ENCODE data around the gene AFMID. TPM values are rescaled to one million over a fixed set of nuclear protein-coding genes. Genes with fewer than 3 reads are reported as not detected.
A peak's percentile ranks its signal among the peaks of the same experiment; 100 is the strongest.
"Not testable (repeated sequence)": the region's sequence is repeated elsewhere in the genome, so short reads cannot be mapped to it uniquely, and the experiment has no call there.

AFMID gene
- polyA plus RNA-seq, 4 donors: 24.0 to 61.7 (median 38.7) TPM

DNA sequence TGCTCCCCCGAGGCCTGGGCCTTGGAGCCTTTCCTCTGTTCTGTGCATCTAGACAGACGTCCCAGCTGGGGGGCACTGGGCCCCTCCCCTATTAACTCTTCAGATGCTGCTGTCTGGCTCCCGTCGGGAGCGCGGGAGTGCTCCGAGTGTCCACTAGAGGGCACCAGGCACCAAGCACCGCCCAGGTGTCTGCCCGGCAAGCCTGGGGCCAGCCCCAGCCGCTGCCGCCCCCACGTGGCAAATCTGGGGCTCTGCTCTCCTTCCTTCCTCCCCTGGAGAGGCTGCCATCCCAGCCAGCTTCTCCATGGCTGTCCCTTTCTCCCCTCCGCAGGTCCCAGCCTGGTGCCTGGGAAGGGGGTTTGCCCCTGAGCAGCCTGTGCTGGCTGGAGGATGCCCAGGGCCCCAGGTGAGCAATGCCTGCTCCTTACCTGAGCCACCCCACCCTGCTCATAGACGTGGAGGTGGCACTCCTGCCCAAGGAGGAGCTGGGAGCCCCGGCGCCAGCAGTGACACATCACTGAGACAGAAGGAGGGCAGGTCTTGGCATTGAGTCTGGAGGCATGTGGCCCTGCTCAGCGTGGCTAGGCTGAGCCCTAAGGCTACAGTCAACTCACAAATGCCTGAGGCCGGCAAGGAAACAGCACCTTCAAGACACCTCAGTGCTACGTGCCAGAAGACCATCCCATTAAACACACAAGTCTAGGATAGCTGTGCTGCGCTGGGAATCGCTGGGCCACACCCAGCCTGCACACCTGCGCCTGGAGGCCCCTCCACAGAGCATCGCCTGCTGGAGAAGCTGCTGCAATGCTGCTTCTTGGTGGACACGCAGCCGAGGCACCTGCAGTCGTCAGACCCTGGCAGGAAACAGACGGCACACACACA, 64.0 kb downstream of the AFMID start:
- DNase-seq: peak; percentile 82 to 91
- 2 to 15% (median 8%) methylated on average over 20 to 27 of the region's 27 CpGs for WGBS, 3 donors
- H3K27me3 ChIP-seq (ENCODE audit: control insufficient read depth in 3 of 3, insufficient read depth in 3 of 3, low read length in 3 of 3): no peaks in the 10 kb centered on the region
- no peaks in the 10 kb centered on the region for H3K9me3 ChIP-seq (ENCODE audit: control insufficient read depth in 2 of 2, insufficient read depth in 1 of 2, low read depth in 1 of 2, low read length in 1 of 2)
- no peak overlapping the region for H3K4me3 ChIP-seq (ENCODE audit: low read depth in 1 of 3, low read length in 3 of 3)
- no peaks in the 10 kb centered on the region for H3K36me3 ChIP-seq (ENCODE audit: control insufficient read depth in 3 of 3, insufficient read depth in 2 of 3, low read depth in 1 of 3, low read length in 3 of 3)
- H3K27ac ChIP-seq (ENCODE audit: low read depth in 1 of 3, low read length in 2 of 3): peak overlapping the region in 2 of 3 donors; percentile 42 to 73
- no peak for FAIRE-seq
- peaks cover 4 to 11% (median 4%) of the 10 kb centered on the region in 3 donors for H3K4me1 ChIP-seq (ENCODE audit: control insufficient read depth in 3 of 3, insufficient read depth in 2 of 3, low read depth in 1 of 3, low read length in 2 of 3)

DNA sequence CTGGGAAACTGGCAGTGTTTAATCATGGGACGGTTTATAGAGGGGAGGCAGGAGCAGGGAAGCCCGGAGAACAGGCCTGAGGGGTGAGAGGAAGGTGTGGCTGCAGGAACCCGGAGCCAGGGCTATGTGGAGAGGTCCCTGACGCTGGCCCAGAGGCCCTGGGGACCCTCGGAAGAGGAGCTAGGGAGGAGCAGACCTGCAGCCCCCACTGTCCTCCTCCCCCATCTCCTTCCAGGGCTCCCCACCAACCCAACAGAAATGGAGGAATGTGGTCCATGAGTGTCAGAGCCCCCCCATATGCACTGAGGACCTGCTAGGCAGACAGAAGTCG, 64.6 kb downstream of the AFMID start:
- Histone ChIP-seq H3K4me1 (ENCODE audit: control insufficient read depth in 3 of 3, insufficient read depth in 2 of 3, low read depth in 1 of 3, low read length in 2 of 3) (peaks cover 4 to 11% (median 4%) of the 10 kb centered on the region in 3 donors), H3K27me3 (ENCODE audit: control insufficient read depth in 3 of 3, insufficient read depth in 3 of 3, low read length in 3 of 3) (no peaks in the 10 kb centered on the region), H3K27ac (ENCODE audit: low read depth in 1 of 3, low read length in 2 of 3) (peak overlapping the region in 1 of 3 donors; percentile 73), H3K4me3 (ENCODE audit: low read depth in 1 of 3, low read length in 3 of 3) (no peak overlapping the region), H3K9me3 (ENCODE audit: control insufficient read depth in 2 of 2, insufficient read depth in 1 of 2, low read depth in 1 of 2, low read length in 1 of 2) (no peaks in the 10 kb centered on the region), H3K36me3 (ENCODE audit: control insufficient read depth in 3 of 3, insufficient read depth in 2 of 3, low read depth in 1 of 3, low read length in 3 of 3) (no peaks in the 10 kb centered on the region)
- FAIRE-seq (no peak), DNase-seq (no peak)
- 29 to 43% (median 34%) methylated on average over 6 of the region's 6 CpGs for WGBS, 3 donors

DNA sequence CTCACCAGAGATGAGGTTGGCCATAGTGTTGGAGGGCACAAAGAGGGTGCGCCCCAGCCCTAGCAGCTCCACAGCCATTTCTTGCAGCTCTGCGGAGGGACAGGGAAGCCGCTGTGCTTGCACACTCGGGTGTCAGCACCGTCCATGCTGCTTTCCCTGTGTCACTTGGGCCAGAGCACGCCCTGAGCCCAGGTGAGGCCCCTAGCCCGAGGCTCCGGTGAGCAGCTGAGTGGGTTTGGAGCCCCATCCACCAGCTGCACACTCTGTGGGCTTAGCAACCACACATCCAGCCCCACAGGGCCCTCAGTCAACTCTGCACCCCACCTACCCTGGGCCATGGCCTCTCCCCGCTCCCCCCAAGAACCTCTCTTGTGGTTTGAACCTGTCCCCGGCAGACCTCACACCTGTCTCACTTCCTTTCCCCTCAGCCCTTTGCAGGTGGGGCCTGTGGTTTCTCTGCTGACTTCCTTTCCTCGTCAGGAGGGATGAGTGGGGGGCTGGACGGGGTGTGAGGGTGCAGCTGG, 65.0 kb downstream of the AFMID start:
- 53 to 70% (median 54%) methylated on average over 12 of the region's 12 CpGs for WGBS, 3 donors
- Histone ChIP-seq H3K4me1 (ENCODE audit: control insufficient read depth in 3 of 3, insufficient read depth in 2 of 3, low read depth in 1 of 3, low read length in 2 of 3) (peaks cover 4 to 12% (median 4%) of the 10 kb centered on the region in 3 donors), H3K27me3 (ENCODE audit: control insufficient read depth in 3 of 3, insufficient read depth in 3 of 3, low read length in 3 of 3) (no peaks in the 10 kb centered on the region), H3K9me3 (ENCODE audit: control insufficient read depth in 2 of 2, insufficient read depth in 1 of 2, low read depth in 1 of 2, low read length in 1 of 2) (no peaks in the 10 kb centered on the region), H3K36me3 (ENCODE audit: control insufficient read depth in 3 of 3, insufficient read depth in 2 of 3, low read depth in 1 of 3, low read length in 3 of 3) (no peaks in the 10 kb centered on the region), H3K27ac (ENCODE audit: low read depth in 1 of 3, low read length in 2 of 3) (peak overlapping the region in 1 of 3 donors; percentile 7), H3K4me3 (ENCODE audit: low read depth in 1 of 3, low read length in 3 of 3) (no peak overlapping the region)
- DNase-seq (peak in 1 of 2 donors; percentile 66), FAIRE-seq (no peak)

GRCh38 chr17:78252701-78253635, 65.8 kb downstream of the AFMID start:
- Histone ChIP-seq H3K9me3 (ENCODE audit: control insufficient read depth in 2 of 2, insufficient read depth in 1 of 2, low read depth in 1 of 2, low read length in 1 of 2) (no peaks in the 10 kb centered on the region), H3K36me3 (ENCODE audit: control insufficient read depth in 3 of 3, insufficient read depth in 2 of 3, low read depth in 1 of 3, low read length in 3 of 3) (no peaks in the 10 kb centered on the region), H3K27ac (ENCODE audit: low read depth in 1 of 3, low read length in 2 of 3) (no peak overlapping the region), H3K4me1 (ENCODE audit: control insufficient read depth in 3 of 3, insufficient read depth in 2 of 3, low read depth in 1 of 3, low read length in 2 of 3) (peaks cover 4 to 20% (median 4%) of the 10 kb centered on the region in 3 donors), H3K27me3 (ENCODE audit: control insufficient read depth in 3 of 3, insufficient read depth in 3 of 3, low read length in 3 of 3) (no peaks in the 10 kb centered on the region), H3K4me3 (ENCODE audit: low read depth in 1 of 3, low read length in 3 of 3) (no peak overlapping the region)
- FAIRE-seq (no peak), DNase-seq (no peak)
- WGBS, 3 donors: 73 to 77% (median 76%) methylated on average over 15 of the region's 15 CpGs

GRCh38 chr17:78253636-78253945, 66.4 kb downstream of the AFMID start:
- Histone ChIP-seq H3K4me3 (ENCODE audit: low read depth in 1 of 3, low read length in 3 of 3) (peak overlapping the region in 2 of 3 donors; percentile 73 to 91), H3K4me1 (ENCODE audit: control insufficient read depth in 3 of 3, insufficient read depth in 2 of 3, low read depth in 1 of 3, low read length in 2 of 3) (peaks cover 4 to 26% (median 7%) of the 10 kb centered on the region in 3 donors)
- not testable (repeated sequence) for H3K9me3 ChIP-seq (ENCODE audit: control insufficient read depth in 2 of 2, insufficient read depth in 1 of 2, low read depth in 1 of 2, low read length in 1 of 2); DNase-seq; H3K36me3 ChIP-seq (ENCODE audit: control insufficient read depth in 3 of 3, insufficient read depth in 2 of 3, low read depth in 1 of 3, low read length in 3 of 3); H3K27me3 ChIP-seq (ENCODE audit: control insufficient read depth in 3 of 3, insufficient read depth in 3 of 3, low read length in 3 of 3); FAIRE-seq; H3K27ac ChIP-seq (ENCODE audit: low read depth in 1 of 3, low read length in 2 of 3)
- WGBS, 3 donors: 58 to 83% (median 79%) methylated on average over 12 of the region's 12 CpGs

- Histone ChIP-seq H3K4me1 (ENCODE audit: control insufficient read depth in 3 of 3, insufficient read depth in 2 of 3, low read depth in 1 of 3, low read length in 2 of 3) (peaks cover 4 to 29% (median 11%) of the 10 kb centered on the region in 3 donors), H3K4me3 (ENCODE audit: low read depth in 1 of 3, low read length in 3 of 3) (peak overlapping the region; percentile 73 to 91 (median 77)), H3K9me3 (ENCODE audit: control insufficient read depth in 2 of 2, insufficient read depth in 1 of 2, low read depth in 1 of 2, low read length in 1 of 2) (no peaks in the 10 kb centered on the region), H3K27ac (ENCODE audit: low read depth in 1 of 3, low read length in 2 of 3) (peak overlapping the region; percentile 47 to 89 (median 73)), H3K27me3 (ENCODE audit: control insufficient read depth in 3 of 3, insufficient read depth in 3 of 3, low read length in 3 of 3) (no peaks in the 10 kb centered on the region), H3K36me3 (ENCODE audit: control insufficient read depth in 3 of 3, insufficient read depth in 2 of 3, low read depth in 1 of 3, low read length in 3 of 3) (no peaks in the 10 kb centered on the region)
- 1 to 3% (median 3%) methylated on average over 56 to 73 of the region's 73 CpGs for WGBS, 3 donors
- DNase-seq (peak; percentile 81 to 95), FAIRE-seq (no peak)
These were observed 66.9 kb downstream of the AFMID start for GRCh38 chr17:78253946-78254672.

DNA sequence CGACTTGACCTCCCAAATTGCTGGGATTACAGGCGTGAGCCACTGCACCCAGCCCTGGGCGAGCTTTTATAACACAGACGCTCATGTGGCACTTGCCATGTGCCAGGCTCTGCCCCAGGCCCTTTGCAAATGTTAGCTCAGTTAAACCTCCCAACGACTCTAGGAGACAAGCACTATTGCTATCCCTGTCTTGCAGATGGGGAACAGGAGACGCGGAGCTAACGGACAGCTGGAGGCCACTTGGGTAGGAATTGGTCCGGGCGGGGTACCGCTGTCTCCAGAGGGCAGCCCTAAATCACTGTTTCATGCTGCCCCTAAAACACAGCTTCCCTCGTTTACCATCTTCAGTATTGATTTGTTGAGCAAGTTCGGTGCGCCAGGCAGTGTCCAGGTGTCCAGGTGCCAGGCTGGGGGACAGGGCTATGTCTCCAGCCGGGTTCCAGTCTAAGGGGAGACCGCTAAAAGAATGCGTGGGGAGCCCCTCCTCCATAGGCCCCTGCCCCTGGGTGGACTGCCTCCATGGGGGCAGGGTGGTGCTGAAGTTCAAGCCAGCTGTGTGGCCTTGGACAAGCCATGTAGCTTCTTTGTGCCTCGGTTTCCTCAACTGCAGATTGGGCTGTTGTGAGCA, 68.0 kb downstream of the AFMID start:
- 80 to 88% (median 81%) methylated on average over 18 of the region's 18 CpGs for WGBS, 3 donors
- Histone ChIP-seq H3K36me3 (ENCODE audit: control insufficient read depth in 3 of 3, insufficient read depth in 2 of 3, low read depth in 1 of 3, low read length in 3 of 3) (no peaks in the 10 kb centered on the region), H3K27ac (ENCODE audit: low read depth in 1 of 3, low read length in 2 of 3) (no peak overlapping the region), H3K4me1 (ENCODE audit: control insufficient read depth in 3 of 3, insufficient read depth in 2 of 3, low read depth in 1 of 3, low read length in 2 of 3) (peaks cover 4 to 29% (median 12%) of the 10 kb centered on the region in 3 donors), H3K27me3 (ENCODE audit: control insufficient read depth in 3 of 3, insufficient read depth in 3 of 3, low read length in 3 of 3) (no peaks in the 10 kb centered on the region), H3K9me3 (ENCODE audit: control insufficient read depth in 2 of 2, insufficient read depth in 1 of 2, low read depth in 1 of 2, low read length in 1 of 2) (no peaks in the 10 kb centered on the region), H3K4me3 (ENCODE audit: low read depth in 1 of 3, low read length in 3 of 3) (no peak overlapping the region)
- DNase-seq: no peak
- FAIRE-seq: no peak

Measured in small intestine (tissue), 7 donors.